Fibroblast of gingiva (primary cell): Measurements from ENCODE around the gene FOXF2.
A peak's percentile ranks its signal among the peaks of the same experiment; 100 is the strongest.

Source experiments
- DNase-seq: peaks from one replicate; pipeline ENCODE4 v3.0.0-alpha.2; 2011; ENCODE audit warnings: low read depth

Gene FOXF2

DNA sequence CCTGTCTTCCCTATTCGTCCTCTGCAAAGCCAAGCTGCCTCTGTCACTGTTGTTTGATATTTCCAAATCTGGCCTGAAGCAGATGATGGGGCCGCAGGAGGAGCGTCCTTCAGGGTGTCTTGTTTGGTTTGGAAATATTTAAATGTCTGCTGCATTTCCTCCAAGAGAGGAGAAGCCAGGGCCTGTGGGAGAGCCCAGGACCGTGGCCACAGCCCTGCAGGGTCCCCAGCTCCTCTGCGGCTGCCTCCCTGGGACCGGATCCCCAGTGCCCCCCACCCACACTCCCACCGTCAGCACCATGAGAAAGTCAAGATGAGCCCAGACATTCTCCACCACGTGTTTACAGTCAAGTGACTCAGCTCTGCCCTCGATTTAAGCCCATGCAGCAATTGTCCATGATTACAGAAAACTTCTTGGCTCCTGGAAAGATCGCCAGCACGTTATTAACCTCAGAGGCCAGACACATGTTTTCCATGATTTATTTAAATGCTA, 18.2 kb downstream of the FOXF2 start:
- peak; percentile 94 for DNase-seq

GRCh38 chr6:1409774-1410465, 20.5 kb downstream of the FOXF2 start:
- DNase-seq: no peak

GRCh38 chr6:1412901-1413300, 23.5 kb downstream of the FOXF2 start:
- DNase-seq: no peak

DNA sequence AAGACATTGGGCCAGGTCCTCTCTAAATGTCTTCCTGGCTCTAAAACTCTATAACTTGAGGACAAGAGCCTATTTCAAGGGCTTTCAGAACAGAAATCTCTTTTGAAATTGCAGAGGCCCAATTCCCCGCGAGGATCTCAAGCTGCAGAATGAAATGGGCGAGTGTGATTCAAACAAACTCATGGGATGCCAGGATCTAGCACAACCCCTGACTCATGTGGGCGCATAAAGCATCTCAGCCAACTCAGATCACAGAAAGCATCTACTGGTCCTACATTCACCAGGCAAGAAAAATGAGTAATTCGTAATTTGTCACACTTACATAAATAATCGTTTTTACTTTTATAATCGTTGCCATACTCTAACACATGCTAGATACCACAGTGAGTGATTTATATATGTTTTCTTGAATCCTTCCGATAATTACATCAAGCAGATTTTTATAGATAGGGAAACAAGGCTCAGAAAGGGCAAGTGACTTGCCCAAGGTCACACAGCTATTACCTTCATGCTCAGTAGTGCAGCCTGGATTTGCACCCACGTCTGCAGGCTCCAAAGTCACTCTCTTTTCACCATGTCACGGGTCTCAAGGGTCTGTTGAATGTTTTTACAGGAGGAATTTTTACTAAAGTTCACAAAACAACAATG, 26.2 kb downstream of the FOXF2 start:
- DNase-seq: no peak

- DNase-seq: no peak
Measured at GRCh38 chr6:1416191-1416760, 26.9 kb downstream of the FOXF2 start.

- no peak for DNase-seq
Measured at GRCh38 chr6:1416820-1417219, 27.4 kb downstream of the FOXF2 start.

DNA sequence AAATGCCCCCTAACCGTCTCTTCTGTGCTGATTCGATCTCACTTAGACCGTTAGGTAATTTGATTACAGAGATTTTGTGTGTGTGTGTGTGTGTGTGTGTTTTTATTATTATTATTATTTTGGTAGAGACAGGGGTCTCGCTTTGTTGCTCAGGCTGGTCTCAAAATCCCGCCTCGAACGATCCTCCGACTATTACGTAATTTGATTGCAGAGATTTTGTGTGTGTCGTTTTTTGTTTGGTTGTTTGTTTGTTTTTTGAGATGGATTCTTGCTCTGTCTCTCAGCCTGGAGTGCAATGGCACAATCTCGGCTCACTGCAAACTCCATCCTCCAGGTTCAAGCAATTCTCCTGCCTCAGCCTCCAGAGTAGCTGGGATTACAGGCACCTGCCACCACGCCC, 28.3 kb downstream of the FOXF2 start:
- no peak for DNase-seq

GRCh38 chr6:1418471-1419191, 29.3 kb downstream of the FOXF2 start:
- DNase-seq: peak; percentile 80

- no peak for DNase-seq
Measured at GRCh38 chr6:1420382-1420781, 31.0 kb downstream of the FOXF2 start.

GRCh38 chr6:1422290-1422689, 32.9 kb downstream of the FOXF2 start:
- no peak for DNase-seq

DNA sequence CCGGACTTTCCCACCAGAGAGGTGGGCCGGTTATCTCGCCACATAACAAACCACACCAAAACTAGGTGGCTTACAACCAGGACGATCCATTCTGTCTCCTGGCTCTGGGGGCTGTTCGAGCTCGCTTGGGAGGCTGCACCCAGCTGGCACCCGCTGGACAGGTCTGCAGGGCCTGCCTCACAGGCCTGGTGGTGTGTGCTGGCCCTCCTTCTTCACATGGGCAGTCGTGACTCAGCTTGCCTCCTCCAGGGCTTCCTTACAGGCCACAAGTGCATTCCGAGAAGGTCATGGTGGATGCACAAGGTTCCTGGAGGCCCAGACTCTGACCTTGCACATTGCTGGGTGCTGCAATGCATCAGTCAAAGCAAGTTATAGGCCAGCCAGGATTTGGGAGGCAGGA, 34.2 kb downstream of the FOXF2 start:
- peak; percentile 74 for DNase-seq

- DNase-seq: peak; percentile 82
Measured at GRCh38 chr6:1424306-1424927, 35.0 kb downstream of the FOXF2 start.

DNA sequence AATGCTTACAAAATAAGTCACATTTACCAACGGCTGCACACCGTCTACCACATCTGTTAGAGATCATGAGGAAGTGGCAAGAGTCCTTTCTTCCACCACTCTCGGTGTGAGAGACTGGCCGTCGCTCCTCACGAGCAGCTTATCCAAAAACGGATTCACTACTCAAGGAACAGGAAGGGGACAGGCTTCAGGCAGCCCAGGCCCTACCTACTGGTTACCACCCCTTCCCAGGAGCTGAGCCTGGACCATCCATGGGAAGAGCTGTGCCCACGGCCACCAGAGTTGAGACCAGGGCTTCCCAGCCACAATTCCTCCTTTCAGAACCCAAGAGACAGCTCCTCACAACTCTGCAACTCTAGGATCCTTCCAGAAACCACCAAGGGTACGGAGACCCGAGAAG, 37.0 kb downstream of the FOXF2 start:
- no peak for DNase-seq

DNA sequence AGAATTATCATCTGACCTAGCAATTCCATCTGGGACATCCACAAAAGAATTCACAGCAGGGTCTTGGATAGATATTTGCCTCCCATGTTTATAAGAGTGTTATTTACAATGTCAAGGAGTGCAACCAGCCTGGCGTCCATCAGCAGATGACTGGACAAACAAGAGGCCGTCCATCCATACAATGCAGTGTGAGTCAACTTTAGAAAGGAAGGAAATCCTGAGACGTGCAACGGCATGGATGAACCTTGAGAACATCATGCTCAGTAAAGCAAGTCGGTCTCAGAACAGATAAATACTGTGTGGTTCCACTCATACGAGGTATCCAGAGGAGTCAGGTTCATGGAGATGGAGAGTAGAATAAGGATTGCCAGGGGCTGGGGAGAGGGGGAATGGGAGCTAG, 46.4 kb downstream of the FOXF2 start:
- DNase-seq: no peak

GRCh38 chr6:1436334-1437306, 47.2 kb downstream of the FOXF2 start:
- peak; percentile 65 for DNase-seq

GRCh38 chr6:1437553-1438406, 48.4 kb downstream of the FOXF2 start:
- no peak for DNase-seq

DNA sequence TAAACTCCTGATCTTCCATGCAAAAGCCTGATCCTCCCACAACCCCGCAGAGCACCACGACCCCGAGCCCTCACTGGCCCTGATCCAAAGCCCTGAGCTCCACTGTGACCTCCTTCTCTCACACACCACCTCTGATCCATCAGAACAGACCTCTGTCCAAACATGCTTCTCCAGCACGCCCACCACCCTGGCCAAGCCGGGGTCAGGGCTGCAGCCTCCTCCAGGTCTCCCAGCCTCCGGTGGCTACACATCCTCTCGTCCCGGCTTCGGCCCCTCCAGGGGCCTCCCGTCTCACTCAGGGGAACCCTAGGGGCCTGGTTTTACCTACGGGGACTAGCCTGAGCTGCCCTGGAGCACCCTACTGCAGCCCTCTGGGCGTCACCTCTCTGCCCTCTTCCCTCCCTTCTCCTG, 49.1 kb downstream of the FOXF2 start:
- no peak for DNase-seq

GRCh38 chr6:1439349-1439748, 50.0 kb downstream of the FOXF2 start:
- DNase-seq: no peak

GRCh38 chr6:1442929-1443328, 53.6 kb downstream of the FOXF2 start:
- no peak for DNase-seq
